SKM-1 treated with dmso at 0.1 percent for 144 hours (cell line): ENCODE data around the gene DDR2.
"Not testable (repeated sequence)": the region's sequence is repeated elsewhere in the genome, so short reads cannot be mapped to it uniquely, and the experiment has no call there.

Experiments
- DNase-seq: peaks from one replicate; lab custom pipeline; 2025; ENCODE audit not compliant: unreplicated experiment; lab: John Stamatoyannopoulos, UW

DDR2 gene

GRCh38 chr1:162632217-162632666 is at the start of gene DDR2:
Gene DDR2, plus strand, starts transcription at chr1:162632464. Its CDS starts 86,600 bp downstream, at chr1:162719064.
- no peak for DNase-seq

- DNase-seq: not testable (repeated sequence)
Measured at GRCh38 chr1:162582901-162583300, 49.4 kb upstream of the DDR2 start.

DNA sequence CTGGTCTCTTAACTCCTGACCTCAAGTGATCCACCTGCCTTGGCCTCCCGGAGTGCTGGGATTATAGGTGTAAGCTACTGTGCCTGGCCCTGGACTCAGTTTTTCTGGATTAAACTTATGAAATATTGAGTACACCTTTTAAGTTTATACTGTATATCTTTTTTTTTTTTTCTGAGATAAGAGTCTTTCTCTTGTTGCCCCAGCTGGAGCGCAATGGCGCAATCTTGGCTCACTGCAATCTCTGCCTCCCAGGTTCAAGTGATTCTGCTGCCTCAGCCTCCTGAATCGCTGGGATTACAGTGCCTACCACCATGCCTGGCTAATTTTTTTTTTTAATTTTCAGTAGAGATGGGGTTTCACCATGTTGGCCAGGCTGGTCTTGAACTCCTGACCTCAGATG is 47.2 kb upstream of the DDR2 start:
- DNase-seq: not testable (repeated sequence)

DNA sequence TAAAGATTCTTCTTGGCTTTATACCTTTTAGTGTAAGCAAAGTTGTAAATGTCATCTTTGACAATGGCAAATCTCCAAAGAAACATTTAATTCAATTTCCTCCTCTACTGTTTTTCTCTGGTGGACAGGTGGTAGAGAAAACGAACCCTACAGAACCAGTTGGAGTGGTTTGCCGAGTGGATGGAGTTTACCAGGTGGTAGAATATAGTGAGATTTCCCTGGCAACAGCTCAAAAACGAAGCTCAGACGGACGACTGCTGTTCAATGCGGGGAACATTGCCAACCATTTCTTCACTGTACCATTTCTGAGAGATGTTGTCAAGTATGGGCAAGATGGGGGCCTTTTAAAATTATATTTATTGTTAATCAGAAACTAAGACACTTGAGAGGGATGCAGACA is 44.9 kb upstream of the DDR2 start:
- no peak for DNase-seq

- no peak for DNase-seq
Measured at GRCh38 chr1:162587761-162588260, 44.5 kb upstream of the DDR2 start.

DNA sequence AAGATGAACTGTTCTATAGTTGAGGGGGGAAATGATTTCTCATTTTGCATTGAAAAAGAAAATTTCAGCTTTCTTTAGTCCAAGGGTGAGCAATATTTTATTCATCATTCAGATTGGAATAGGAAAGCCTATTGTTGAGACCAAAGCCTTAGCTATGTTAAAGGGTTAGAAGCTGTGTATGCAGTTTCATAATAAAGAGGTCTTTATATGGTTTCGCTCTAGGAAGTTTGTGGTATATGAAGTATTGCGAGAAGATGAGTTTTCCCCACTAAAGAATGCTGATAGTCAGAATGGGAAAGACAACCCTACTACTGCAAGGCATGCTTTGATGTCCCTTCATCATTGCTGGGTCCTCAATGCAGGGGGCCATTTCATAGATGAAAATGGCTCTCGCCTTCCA is 42.2 kb upstream of the DDR2 start:
- no peak for DNase-seq

GRCh38 chr1:162590686-162591085 is 41.6 kb upstream of the DDR2 start:
- no peak for DNase-seq

GRCh38 chr1:162596514-162597170 is 35.6 kb upstream of the DDR2 start:
- DNase-seq: no peak

DNA sequence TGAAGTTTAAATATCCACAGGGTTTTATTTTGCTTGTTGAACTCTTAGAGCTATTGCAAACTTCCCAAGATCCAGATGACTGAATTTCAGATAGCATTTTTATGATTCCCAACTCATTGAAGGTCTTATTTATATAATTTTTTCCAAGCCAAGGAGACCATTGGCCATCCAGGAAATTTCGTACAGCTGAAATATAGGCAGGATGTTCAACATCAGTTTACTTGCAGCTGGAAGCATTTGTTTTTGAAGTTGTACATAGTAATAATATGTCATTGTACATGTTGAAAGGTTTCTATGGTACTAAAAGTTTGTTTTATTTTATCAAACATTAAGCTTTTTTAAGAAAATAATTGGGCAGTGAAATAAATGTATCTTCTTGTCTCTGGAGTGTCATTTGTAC is 32.8 kb upstream of the DDR2 start:
- DNase-seq: no peak

DNA sequence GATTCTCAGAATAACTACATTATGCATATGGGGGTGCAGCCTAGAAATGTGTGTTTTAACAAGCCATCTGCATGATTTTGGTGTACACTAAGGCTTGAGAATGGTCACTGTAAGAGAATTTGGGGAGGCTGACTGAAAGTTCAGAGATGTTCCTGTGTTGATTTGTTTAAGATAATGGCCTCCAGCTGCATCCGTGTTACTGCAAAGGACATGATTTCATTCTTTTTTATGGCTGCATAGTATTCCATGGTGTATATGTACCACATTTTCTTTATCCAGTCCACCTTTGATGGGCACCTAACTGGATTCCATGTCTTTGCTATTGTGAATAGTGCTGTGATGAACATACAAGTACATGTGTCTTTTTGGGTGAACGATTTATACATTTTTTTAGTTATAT is 29.1 kb upstream of the DDR2 start:
- DNase-seq: not testable (repeated sequence)

GRCh38 chr1:162605225-162605927 is 26.9 kb upstream of the DDR2 start:
- DNase-seq: no peak

DNA sequence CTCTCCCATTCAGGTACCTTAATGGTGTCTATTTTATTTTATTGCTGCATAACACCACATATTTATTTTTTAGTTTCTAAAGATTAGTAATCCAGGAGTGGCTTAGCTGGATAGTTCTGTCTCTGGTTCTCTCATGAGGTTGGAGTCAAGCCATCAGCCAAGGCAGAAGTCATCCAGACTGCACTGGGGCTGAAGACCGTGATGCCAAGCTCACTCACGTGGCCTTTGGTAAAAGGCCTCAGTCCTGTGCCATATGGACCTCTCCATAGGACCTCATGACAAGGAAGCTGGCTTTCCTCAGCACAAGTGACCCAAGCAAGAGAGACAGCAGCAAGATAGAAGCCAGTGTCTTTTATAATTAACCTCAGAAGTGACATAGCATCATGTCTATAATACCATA is 23.0 kb upstream of the DDR2 start:
- no peak for DNase-seq

- DNase-seq: no peak
Measured at GRCh38 chr1:162612606-162613400, 19.5 kb upstream of the DDR2 start.

GRCh38 chr1:162616848-162617247 is 15.4 kb upstream of the DDR2 start:
- DNase-seq: no peak

- no peak for DNase-seq
Measured at GRCh38 chr1:162617513-162617912, 14.8 kb upstream of the DDR2 start.

DNA sequence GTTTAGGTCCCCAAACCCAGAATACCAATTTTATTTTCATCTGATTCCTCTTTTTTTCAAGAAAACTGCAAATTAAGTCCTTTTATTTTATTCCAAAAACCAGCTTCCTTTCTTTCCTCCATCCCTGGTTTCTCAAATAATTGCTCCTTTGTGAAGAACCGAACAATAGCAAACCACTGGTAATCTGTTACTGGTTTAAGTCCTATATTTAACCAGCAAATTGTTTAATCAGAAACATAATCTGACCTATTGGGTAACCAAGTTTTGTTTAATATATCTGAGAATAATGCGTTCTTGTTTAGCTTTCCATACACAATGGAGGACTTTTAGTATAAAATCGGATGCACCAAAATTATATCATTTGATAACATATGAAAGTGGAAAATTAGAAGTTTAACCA is 13.2 kb upstream of the DDR2 start:
- DNase-seq: no peak

- no peak for DNase-seq
Measured at GRCh38 chr1:162621256-162621655, 11.0 kb upstream of the DDR2 start.

DNA sequence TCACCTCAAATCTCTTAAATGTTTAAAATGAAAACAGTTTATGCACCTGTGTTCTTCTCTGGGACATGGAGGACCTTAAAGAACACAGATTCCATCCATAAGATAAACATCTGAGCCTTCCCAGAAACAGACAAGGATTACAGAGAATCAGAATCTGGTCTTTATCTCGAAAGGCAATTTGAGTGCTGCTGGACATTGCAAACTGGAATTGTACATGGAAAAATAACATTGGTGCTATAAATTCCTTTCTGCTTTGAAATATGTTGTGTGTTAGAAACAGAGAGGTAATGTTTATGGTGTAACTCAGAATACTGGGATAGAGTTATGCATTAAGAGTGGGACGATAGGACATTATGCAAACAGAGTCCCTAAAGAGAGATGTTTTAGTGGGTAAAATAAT is 6.6 kb upstream of the DDR2 start:
- no peak for DNase-seq

DNA sequence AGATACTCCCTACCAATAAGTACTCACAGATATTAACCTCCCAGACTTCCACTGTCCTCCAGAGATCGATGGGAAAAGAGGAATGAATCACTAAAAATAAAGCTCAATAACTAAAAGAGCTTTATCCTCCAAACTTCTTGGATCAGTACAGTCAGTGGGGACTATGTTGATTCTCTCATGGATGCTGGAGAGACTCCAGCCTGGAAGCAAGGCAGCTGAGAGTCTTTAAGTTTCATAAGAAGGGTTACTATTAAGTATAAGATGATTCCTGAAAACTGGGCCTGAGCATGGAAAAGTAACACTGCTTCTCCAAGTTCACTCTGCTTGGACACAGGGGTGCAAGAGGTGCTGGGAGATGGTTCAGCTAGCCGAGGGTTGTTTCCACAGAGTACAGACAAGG is 6.2 kb upstream of the DDR2 start:
- no peak for DNase-seq

GRCh38 chr1:162626761-162627160 is 5.5 kb upstream of the DDR2 start:
- no peak for DNase-seq

GRCh38 chr1:162627662-162628296 is 4.5 kb upstream of the DDR2 start:
- DNase-seq: peak; percentile 31
